ENCODE results near the gene XRCC4.

Gene XRCC4

GRCh38 chr5:83071286-83072051, 5.9 kb upstream of the XRCC4 start:
- DNase-seq = no peak

- DNase-seq = no peak
Measured at GRCh38 chr5:83072966-83073365, 4.4 kb upstream of the XRCC4 start.

- DNase-seq = peak in 2 of 3 experiments; percentile 69 to 77
Measured at GRCh38 chr5:83077662-83078261, 415 bp downstream of the XRCC4 start.

- DNase-seq = no peak
Measured at GRCh38 chr5:83082750-83083149, 5.4 kb downstream of the XRCC4 start.

- no peak for DNase-seq
Measured at GRCh38 chr5:83084336-83084735, 7.0 kb downstream of the XRCC4 start.

- DNase-seq = peak in 1 of 3 experiments; percentile 48
Measured at GRCh38 chr5:83085106-83085505, 7.8 kb downstream of the XRCC4 start.

GRCh38 chr5:83090169-83090568, 12.8 kb downstream of the XRCC4 start:
- no peak for DNase-seq

- no peak for DNase-seq
Measured at GRCh38 chr5:83092619-83093018, 15.3 kb downstream of the XRCC4 start.

GRCh38 chr5:83093692-83094091, 16.3 kb downstream of the XRCC4 start:
- DNase-seq = no peak

GRCh38 chr5:83095163-83095956, 18.0 kb downstream of the XRCC4 start:
- no peak for DNase-seq

GRCh38 chr5:83095957-83096539, 18.7 kb downstream of the XRCC4 start:
- no peak for DNase-seq

GRCh38 chr5:83096660-83097339, 19.5 kb downstream of the XRCC4 start:
- no peak for DNase-seq

GRCh38 chr5:83097689-83098231, 20.4 kb downstream of the XRCC4 start:
- DNase-seq = peak in 2 of 3 experiments; percentile 10 to 53

- peak in 2 of 3 experiments; percentile 2 to 77 for DNase-seq
Measured at GRCh38 chr5:83099001-83099400, 21.7 kb downstream of the XRCC4 start.

- DNase-seq = peak in 1 of 3 experiments; percentile 3
Measured at GRCh38 chr5:83099445-83099844, 22.1 kb downstream of the XRCC4 start.

- DNase-seq = peak in 1 of 3 experiments; percentile 8
Measured at GRCh38 chr5:83101514-83101913, 24.2 kb downstream of the XRCC4 start.

- no peak for DNase-seq
Measured at GRCh38 chr5:83102364-83102980, 25.1 kb downstream of the XRCC4 start.

GRCh38 chr5:83104021-83104420, 26.7 kb downstream of the XRCC4 start:
- no peak for DNase-seq

- DNase-seq = no peak
Measured at GRCh38 chr5:83107692-83108420, 30.5 kb downstream of the XRCC4 start.

GRCh38 chr5:83109380-83109779, 32.0 kb downstream of the XRCC4 start:
- no peak for DNase-seq

- DNase-seq = no peak
Measured at GRCh38 chr5:83115816-83116215, 38.5 kb downstream of the XRCC4 start.

Measured in NCI-H1417 (cell line).